ENCODE measurements around the gene PPP1R9B.

Gene PPP1R9B

GRCh38 chr17:50180620-50181019, 30.1 kb upstream of the PPP1R9B start:
- Histone ChIP-seq H3K4me1 (ENCODE audit: control insufficient read depth in 2 of 2, insufficient read depth in 2 of 2, low read length in 2 of 2) (peaks cover 7 to 16% of the 10 kb centered on the region in 2 donors), H3K27ac (ENCODE audit: low read depth in 2 of 2, low read length in 2 of 2) (no peak overlapping the region), H3K36me3 (ENCODE audit: control insufficient read depth in 2 of 2, insufficient read depth in 2 of 2, low read length in 2 of 2) (no peaks in the 10 kb centered on the region), H3K4me3 (ENCODE audit: low read length in 2 of 2) (no peak overlapping the region), H3K27me3 (ENCODE audit: control insufficient read depth in 2 of 2, insufficient read depth in 2 of 2, low read length in 2 of 2) (no peaks in the 10 kb centered on the region), H3K9me3 (ENCODE audit: control insufficient read depth in 2 of 2, low read length in 2 of 2) (no peaks in the 10 kb centered on the region), H3K9ac (ENCODE audit: low read depth in 1 of 2, low read length in 2 of 2) (no peak overlapping the region)

DNA sequence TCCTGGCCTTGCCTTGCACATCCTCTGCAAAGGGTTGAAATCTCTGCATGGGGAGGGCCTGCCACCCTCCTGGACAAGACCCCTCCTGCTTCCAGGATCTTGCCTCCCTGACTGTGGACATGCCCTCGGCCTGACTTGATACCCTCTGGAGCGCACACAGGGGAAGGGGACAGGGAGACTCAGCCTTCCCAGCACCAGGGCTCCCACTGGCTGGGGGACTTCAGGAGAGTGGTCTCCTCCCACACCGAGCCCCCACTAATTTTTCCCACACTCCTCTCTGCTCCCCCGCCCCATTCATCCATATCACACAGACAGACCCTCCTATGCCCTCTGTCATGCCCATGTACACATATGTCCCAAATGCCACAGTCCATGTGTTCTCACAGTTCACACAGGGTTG, 29.6 kb upstream of the PPP1R9B start:
- Histone ChIP-seq H3K27ac (ENCODE audit: low read depth in 2 of 2, low read length in 2 of 2) (no peak overlapping the region), H3K4me1 (ENCODE audit: control insufficient read depth in 2 of 2, insufficient read depth in 2 of 2, low read length in 2 of 2) (peaks cover 7 to 16% of the 10 kb centered on the region in 2 donors), H3K27me3 (ENCODE audit: control insufficient read depth in 2 of 2, insufficient read depth in 2 of 2, low read length in 2 of 2) (no peaks in the 10 kb centered on the region), H3K9ac (ENCODE audit: low read depth in 1 of 2, low read length in 2 of 2) (no peak overlapping the region), H3K4me3 (ENCODE audit: low read length in 2 of 2) (no peak overlapping the region), H3K36me3 (ENCODE audit: control insufficient read depth in 2 of 2, insufficient read depth in 2 of 2, low read length in 2 of 2) (no peaks in the 10 kb centered on the region), H3K9me3 (ENCODE audit: control insufficient read depth in 2 of 2, low read length in 2 of 2) (no peaks in the 10 kb centered on the region)

DNA sequence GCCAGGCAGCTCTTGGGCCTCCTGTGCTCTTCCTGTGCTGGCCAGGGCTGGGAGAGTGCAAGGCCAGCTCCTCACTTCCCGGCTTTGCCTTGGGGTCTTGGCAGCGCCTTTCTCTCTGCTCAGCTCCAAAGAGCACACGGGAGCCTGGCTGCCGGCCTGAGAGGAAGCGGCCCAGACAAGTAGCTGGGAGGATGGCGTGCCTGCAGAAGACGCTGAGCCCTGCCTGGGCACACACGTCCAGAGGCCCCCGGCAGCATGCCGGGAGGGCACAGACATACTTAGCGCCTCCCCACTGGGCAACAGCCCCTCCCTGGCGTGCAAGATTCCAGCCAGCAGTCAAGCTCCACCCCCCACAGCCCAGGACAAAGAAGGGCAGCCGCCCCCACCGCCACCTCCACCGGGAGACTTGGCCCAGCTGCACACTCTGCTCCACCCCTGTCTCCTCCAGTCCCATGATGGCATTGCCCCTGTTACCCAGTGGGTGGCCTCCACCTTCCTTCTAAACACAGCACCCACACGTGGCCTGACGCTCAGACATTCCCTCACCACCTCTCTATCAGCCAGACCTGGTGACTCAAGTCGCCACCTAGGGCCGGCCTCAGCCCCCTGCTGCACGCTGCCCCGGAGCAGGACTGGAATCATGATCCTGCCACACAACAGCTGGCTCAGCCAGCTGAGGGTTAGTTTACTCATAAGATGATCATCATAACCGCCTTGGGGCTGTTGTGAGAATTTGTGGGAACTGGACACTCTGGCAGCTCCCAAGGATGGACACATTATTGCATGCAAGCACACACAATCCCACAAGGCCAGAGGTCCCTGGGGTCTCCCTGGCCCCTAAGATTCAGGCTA, 27.7 kb upstream of the PPP1R9B start:
- Histone ChIP-seq H3K27me3 (ENCODE audit: control insufficient read depth in 2 of 2, insufficient read depth in 2 of 2, low read length in 2 of 2) (no peaks in the 10 kb centered on the region), H3K36me3 (ENCODE audit: control insufficient read depth in 2 of 2, insufficient read depth in 2 of 2, low read length in 2 of 2) (no peaks in the 10 kb centered on the region), H3K4me3 (ENCODE audit: low read length in 2 of 2) (peak overlapping the region; percentile 53 to 59), H3K9me3 (ENCODE audit: control insufficient read depth in 2 of 2, low read length in 2 of 2) (no peaks in the 10 kb centered on the region), H3K27ac (ENCODE audit: low read depth in 2 of 2, low read length in 2 of 2) (peak overlapping the region; percentile 40), H3K9ac (ENCODE audit: low read depth in 1 of 2, low read length in 2 of 2) (peak overlapping the region in 1 of 2 donors; percentile 55), H3K4me1 (ENCODE audit: control insufficient read depth in 2 of 2, insufficient read depth in 2 of 2, low read length in 2 of 2) (peaks cover 7 to 19% of the 10 kb centered on the region in 2 donors)

DNA sequence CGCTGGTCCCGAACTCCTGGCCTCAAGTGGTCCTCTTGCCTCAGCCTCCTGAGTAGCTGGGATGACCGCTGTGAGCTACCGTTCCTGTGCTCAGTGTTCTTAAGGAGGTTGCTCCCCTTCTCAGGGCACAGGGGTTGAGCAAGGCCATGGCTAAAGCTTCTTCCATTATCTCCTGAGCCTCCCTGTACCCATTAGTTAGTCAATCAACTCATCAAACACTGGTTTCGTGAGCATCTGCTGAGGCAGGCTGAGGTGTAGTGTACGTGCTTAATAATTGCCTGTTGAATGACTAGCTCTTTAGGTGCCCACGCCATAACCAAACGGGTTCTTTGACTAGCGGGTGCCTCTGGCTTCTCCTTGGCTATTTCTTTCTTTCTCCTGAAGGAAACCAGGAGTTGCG, 27.0 kb upstream of the PPP1R9B start:
- H3K4me3 ChIP-seq (ENCODE audit: low read length in 2 of 2), result peak overlapping the region in 1 of 2 donors; percentile 53
- H3K9ac ChIP-seq (ENCODE audit: low read depth in 1 of 2, low read length in 2 of 2), result no peak overlapping the region
- H3K27ac ChIP-seq (ENCODE audit: low read depth in 2 of 2, low read length in 2 of 2), result peak overlapping the region in 1 of 2 donors; percentile 40
- no peaks in the 10 kb centered on the region for H3K9me3 ChIP-seq (ENCODE audit: control insufficient read depth in 2 of 2, low read length in 2 of 2)
- no peaks in the 10 kb centered on the region for H3K36me3 ChIP-seq (ENCODE audit: control insufficient read depth in 2 of 2, insufficient read depth in 2 of 2, low read length in 2 of 2)
- H3K4me1 ChIP-seq (ENCODE audit: control insufficient read depth in 2 of 2, insufficient read depth in 2 of 2, low read length in 2 of 2), result peaks cover 9 to 19% of the 10 kb centered on the region in 2 donors
- H3K27me3 ChIP-seq (ENCODE audit: control insufficient read depth in 2 of 2, insufficient read depth in 2 of 2, low read length in 2 of 2), result no peaks in the 10 kb centered on the region

DNA sequence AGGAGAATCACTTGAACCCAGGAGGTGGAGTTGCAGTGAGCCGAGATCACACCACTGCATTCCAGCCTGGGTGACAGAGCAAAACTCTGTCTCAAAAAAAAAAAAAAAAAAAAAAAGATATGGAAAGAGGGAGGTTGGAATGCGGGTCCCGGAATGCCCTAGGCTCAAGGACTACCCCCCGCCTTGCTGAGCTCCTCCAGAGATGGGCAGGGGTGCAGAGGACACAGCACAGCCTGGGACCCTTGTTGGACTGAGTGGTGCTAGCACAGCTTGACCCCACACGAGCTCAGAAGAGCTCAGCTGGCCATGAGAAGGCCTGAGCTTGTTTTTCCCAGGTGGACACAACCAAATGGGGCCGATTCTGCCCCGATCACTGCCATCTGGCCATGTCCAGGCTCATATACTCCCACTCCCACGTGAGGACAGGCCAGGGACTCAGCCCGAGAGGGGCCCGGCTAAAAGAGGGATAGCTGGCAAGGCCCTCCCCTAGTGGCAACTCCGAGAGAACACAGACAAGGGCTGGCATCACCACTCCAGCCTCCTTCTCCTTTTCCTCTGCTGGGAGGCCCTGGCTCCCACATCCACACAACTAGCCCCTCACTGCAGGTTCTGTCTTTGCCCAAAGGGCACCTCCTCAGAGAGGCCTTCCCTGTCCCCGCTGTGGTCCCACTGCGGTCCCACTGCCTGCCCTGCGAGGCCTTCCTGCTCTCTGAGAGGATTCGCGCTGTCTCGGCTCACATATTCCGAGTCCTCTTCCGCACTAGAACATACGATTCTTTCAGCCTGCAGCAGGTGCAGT, 26.3 kb upstream of the PPP1R9B start:
- Histone ChIP-seq H3K4me1 (ENCODE audit: control insufficient read depth in 2 of 2, insufficient read depth in 2 of 2, low read length in 2 of 2) (peaks cover 9 to 19% of the 10 kb centered on the region in 2 donors), H3K27me3 (ENCODE audit: control insufficient read depth in 2 of 2, insufficient read depth in 2 of 2, low read length in 2 of 2) (no peaks in the 10 kb centered on the region), H3K9ac (ENCODE audit: low read depth in 1 of 2, low read length in 2 of 2) (no peak overlapping the region), H3K36me3 (ENCODE audit: control insufficient read depth in 2 of 2, insufficient read depth in 2 of 2, low read length in 2 of 2) (no peaks in the 10 kb centered on the region), H3K27ac (ENCODE audit: low read depth in 2 of 2, low read length in 2 of 2) (no peak overlapping the region), H3K4me3 (ENCODE audit: low read length in 2 of 2) (no peak overlapping the region), H3K9me3 (ENCODE audit: control insufficient read depth in 2 of 2, low read length in 2 of 2) (no peaks in the 10 kb centered on the region)

DNA sequence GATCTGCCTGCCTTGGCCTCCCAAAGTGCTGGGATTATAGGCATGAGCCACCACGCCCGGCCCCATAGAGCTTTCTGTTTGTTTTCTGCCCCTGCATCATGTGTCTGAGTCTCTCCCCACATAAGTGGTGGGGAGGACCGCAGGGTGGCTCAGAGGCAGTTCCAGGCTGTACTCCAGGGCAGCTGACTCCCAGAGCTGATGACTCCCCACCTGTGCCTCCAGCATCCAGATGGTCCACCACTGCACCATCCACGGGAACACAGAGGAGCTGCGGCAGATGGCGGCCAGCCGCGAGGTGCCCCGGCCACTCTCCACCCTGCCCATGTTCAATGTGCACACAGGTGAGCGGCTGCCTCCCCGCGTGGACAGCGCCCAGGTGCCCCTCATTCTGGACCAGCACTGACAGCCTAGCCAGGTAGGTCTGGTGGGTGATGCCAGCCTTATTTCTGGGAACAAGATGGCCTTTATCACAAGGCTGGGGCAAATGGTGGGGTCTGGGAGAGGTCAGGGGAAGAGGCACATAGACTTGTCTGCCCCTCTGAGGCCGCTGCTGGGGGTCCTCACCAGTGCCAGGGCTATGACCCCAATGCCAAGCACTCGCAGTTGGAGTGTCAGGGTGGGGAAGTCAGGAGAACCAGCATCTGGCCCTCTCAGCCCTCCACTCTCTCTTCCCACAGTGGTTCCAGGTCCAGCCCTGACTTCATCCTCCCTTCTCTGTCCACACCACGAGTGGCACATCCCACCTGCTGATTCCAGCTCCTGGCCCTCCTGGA, 24.7 kb upstream of the PPP1R9B start:
- Histone ChIP-seq H3K36me3 (ENCODE audit: control insufficient read depth in 2 of 2, insufficient read depth in 2 of 2, low read length in 2 of 2) (no peaks in the 10 kb centered on the region), H3K27me3 (ENCODE audit: control insufficient read depth in 2 of 2, insufficient read depth in 2 of 2, low read length in 2 of 2) (no peaks in the 10 kb centered on the region), H3K9me3 (ENCODE audit: control insufficient read depth in 2 of 2, low read length in 2 of 2) (no peaks in the 10 kb centered on the region), H3K27ac (ENCODE audit: low read depth in 2 of 2, low read length in 2 of 2) (no peak overlapping the region), H3K4me3 (ENCODE audit: low read length in 2 of 2) (no peak overlapping the region), H3K9ac (ENCODE audit: low read depth in 1 of 2, low read length in 2 of 2) (no peak overlapping the region), H3K4me1 (ENCODE audit: control insufficient read depth in 2 of 2, insufficient read depth in 2 of 2, low read length in 2 of 2) (peaks cover 9 to 19% of the 10 kb centered on the region in 2 donors)

GRCh38 chr17:50174444-50174843, 24.0 kb upstream of the PPP1R9B start:
- Histone ChIP-seq H3K4me1 (ENCODE audit: control insufficient read depth in 2 of 2, insufficient read depth in 2 of 2, low read length in 2 of 2) (peaks cover 9 to 19% of the 10 kb centered on the region in 2 donors), H3K9me3 (ENCODE audit: control insufficient read depth in 2 of 2, low read length in 2 of 2) (no peaks in the 10 kb centered on the region), H3K9ac (ENCODE audit: low read depth in 1 of 2, low read length in 2 of 2) (no peak overlapping the region), H3K36me3 (ENCODE audit: control insufficient read depth in 2 of 2, insufficient read depth in 2 of 2, low read length in 2 of 2) (no peaks in the 10 kb centered on the region), H3K27ac (ENCODE audit: low read depth in 2 of 2, low read length in 2 of 2) (no peak overlapping the region), H3K27me3 (ENCODE audit: control insufficient read depth in 2 of 2, insufficient read depth in 2 of 2, low read length in 2 of 2) (no peaks in the 10 kb centered on the region), H3K4me3 (ENCODE audit: low read length in 2 of 2) (no peak overlapping the region)

- Histone ChIP-seq H3K9me3 (ENCODE audit: control insufficient read depth in 2 of 2, low read length in 2 of 2) (no peaks in the 10 kb centered on the region), H3K27me3 (ENCODE audit: control insufficient read depth in 2 of 2, insufficient read depth in 2 of 2, low read length in 2 of 2) (no peaks in the 10 kb centered on the region), H3K4me1 (ENCODE audit: control insufficient read depth in 2 of 2, insufficient read depth in 2 of 2, low read length in 2 of 2) (peaks cover 9 to 18% of the 10 kb centered on the region in 2 donors), H3K36me3 (ENCODE audit: control insufficient read depth in 2 of 2, insufficient read depth in 2 of 2, low read length in 2 of 2) (no peaks in the 10 kb centered on the region), H3K4me3 (ENCODE audit: low read length in 2 of 2) (no peak overlapping the region), H3K9ac (ENCODE audit: low read depth in 1 of 2, low read length in 2 of 2) (peak overlapping the region in 1 of 2 donors; percentile 37), H3K27ac (ENCODE audit: low read depth in 2 of 2, low read length in 2 of 2) (peak overlapping the region; percentile 42 to 45)
Measured at GRCh38 chr17:50173335-50173941, 23.0 kb upstream of the PPP1R9B start.

- Histone ChIP-seq H3K27ac (ENCODE audit: low read depth in 2 of 2, low read length in 2 of 2) (peak overlapping the region; percentile 42 to 45), H3K4me3 (ENCODE audit: low read length in 2 of 2) (no peak overlapping the region), H3K4me1 (ENCODE audit: control insufficient read depth in 2 of 2, insufficient read depth in 2 of 2, low read length in 2 of 2) (peaks cover 5 to 13% of the 10 kb centered on the region in 2 donors), H3K9me3 (ENCODE audit: control insufficient read depth in 2 of 2, low read length in 2 of 2) (no peaks in the 10 kb centered on the region), H3K27me3 (ENCODE audit: control insufficient read depth in 2 of 2, insufficient read depth in 2 of 2, low read length in 2 of 2) (no peaks in the 10 kb centered on the region), H3K36me3 (ENCODE audit: control insufficient read depth in 2 of 2, insufficient read depth in 2 of 2, low read length in 2 of 2) (no peaks in the 10 kb centered on the region), H3K9ac (ENCODE audit: low read depth in 1 of 2, low read length in 2 of 2) (peak overlapping the region in 1 of 2 donors; percentile 37)
Measured at GRCh38 chr17:50172936-50173334, 22.5 kb upstream of the PPP1R9B start.

Measured in mucosa of rectum (tissue), 2 donors.